ENCODE data around the gene ZDHHC11.

GRCh38 chr5:820245-820644 is 30.5 kb downstream of the ZDHHC11 start:
- TF ChIP-seq CTCF (IDR thresholded peaks at IDR 0.05) = no peak
- TF ChIP-seq POLR2A (IDR thresholded peaks at IDR 0.05) = no peak
